Erythroblast (primary cell): ENCODE measurements around the gene SUGCT.

ENCODE experiments used
- GATA1 ChIP-seq: IDR thresholded peaks from 2 replicates; pipeline ENCODE4 v1.6.1; 2011; ENCODE audit warnings: low read depth, mild to moderate bottlenecking, control low read depth, low read length, moderate library complexity
- POLR2A ChIP-seq: IDR thresholded peaks from 2 replicates; pipeline ENCODE4 v1.6.1; 2011; ENCODE audit warnings: mild to moderate bottlenecking, low read length

- no peak for TF ChIP-seq POLR2A
- TF ChIP-seq GATA1: no peak
Observed at GRCh38 chr7:40490603-40490924, 355.8 kb downstream of the SUGCT start.
